NCI-H1105 (cell line): ENCODE measurements around the gene ORC4.
A peak's percentile ranks its signal among the peaks of the same experiment; 100 is the strongest.

ENCODE experiments used
- DNase-seq: peaks from one replicate; lab custom pipeline; 2025; lab: John Stamatoyannopoulos, UW

Gene ORC4

DNA sequence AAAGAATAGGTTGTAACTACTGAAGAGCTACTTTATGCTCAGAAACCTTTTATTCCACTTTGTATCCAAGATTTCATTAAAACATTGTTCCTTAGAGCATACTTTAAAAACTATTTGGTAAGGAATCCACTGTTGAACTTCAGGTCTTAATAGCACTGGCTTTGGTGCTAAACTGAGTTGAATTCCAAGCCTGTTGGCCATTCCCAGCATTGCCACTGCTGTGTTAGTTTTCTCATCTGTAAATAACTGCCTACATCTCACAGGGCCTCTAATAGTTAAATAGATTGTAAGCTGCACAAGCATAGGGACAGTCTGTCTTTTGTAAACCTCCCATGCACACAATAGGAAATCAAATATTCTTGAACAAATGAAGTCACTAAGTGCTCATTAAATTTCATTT lies 86.6 kb downstream of the ORC4 start:
- DNase-seq = no peak

DNA sequence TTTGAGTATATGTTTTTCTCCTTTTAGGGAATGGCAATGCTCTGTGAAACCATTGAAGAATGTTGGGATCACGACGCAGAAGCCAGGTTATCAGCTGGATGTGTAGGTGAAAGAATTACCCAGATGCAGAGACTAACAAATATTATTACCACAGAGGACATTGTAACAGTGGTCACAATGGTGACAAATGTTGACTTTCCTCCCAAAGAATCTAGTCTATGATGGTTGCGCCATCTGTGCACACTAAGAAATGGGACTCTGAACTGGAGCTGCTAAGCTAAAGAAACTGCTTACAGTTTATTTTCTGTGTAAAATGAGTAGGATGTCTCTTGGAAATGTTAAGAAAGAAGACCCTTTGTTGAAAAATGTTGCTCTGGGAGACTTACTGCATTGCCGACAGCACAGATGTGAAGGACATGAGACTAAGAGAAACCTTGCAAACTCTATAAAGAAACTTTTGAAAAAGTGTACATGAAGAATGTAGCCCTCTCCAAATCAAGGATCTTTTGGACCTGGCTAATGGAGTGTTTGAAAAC lies 93.4 kb downstream of the ORC4 start:
- DNase-seq = no peak

DNA sequence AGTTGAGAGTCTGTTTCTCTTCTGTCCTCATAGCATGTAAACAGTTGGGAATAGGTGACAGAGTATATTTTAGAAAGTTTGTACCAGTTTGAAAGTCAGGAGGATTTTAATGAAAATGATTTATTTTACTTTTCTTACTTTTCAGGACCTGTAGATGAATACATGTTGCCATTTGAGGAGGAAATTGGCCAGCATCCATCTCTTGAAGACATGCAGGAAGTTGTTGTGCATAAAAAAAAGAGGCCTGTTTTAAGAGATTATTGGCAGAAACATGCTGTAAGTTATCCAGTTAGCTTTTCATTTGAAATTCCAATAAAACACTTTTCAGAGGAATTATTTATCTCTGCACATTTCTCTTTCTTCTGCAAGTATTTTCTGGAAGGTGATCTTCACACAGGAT lies 94.7 kb downstream of the ORC4 start:
- no peak for DNase-seq

DNA sequence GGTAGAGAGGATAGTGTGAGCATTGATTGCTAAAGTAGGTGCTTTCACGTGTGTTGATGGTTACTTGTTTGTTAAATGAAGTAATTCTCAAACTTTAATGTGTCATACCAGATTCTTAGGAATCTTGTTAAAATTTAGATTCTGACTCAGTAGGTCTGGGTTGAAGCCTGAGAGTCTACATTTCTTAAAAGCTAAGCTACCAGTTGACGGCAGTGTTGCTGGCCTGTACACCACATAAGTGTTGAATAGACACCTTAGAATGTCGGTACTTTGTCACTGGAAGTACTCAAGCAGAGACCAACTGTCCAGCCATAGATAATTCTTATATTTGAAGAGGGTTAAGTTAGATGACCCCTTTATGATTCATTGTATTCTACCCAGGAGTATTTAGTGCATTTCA lies 95.9 kb downstream of the ORC4 start:
- DNase-seq = no peak

DNA sequence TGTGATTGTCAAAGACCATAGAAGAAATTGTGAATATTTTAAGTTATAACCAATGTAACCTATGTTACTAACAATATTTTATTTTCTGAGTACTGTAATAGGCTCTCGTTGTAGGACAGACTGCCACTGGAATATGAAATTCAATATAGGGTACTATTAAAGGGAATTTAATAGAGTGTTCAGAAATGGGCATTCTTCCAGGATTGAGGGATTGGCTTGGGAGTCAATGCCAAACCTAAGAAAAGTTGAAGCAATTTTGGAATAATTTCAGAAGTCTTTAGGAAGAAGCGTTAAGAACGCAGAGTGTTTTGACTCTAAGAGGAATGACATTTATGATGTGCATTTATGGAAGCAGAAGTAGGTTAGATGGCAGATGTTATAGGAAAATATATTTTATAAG lies 96.7 kb downstream of the ORC4 start:
- no peak for DNase-seq

DNA sequence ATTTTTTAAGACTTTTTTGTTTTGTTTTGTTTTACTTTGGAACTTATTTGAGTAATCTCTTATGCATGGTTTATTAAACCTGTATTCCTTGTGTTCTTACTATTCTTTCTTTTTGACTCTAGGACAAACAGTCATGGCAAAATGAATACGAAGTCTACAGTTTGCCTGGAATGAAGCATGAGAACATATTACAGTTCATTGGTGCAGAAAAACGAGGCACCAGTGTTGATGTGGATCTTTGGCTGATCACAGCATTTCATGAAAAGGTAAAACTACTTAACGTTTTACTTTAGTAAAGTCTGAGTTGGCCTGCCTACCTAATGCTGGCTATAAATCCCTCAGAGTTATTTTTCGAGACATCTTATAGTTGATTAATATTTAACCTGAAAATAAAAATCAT lies 103.4 kb downstream of the ORC4 start:
- no peak for DNase-seq

DNA sequence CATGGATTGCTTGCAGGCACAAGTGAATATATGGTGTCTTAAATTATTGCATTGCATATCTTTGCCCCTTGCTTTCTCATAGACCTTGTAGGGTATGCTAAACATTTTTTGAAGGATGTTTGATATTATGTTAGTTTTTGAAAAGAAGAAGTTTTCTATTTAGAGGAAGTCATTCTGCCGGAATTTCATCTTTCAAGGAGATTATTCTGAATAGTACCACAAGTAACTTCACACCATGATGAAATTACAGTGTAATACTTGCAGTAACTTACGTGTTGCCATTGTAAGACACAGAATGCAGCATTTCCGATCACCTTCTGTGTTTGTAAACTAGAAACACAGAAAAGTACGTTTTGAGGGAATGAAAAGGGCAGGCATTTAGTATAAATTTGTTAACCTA lies 103.8 kb downstream of the ORC4 start:
- no peak for DNase-seq

DNA sequence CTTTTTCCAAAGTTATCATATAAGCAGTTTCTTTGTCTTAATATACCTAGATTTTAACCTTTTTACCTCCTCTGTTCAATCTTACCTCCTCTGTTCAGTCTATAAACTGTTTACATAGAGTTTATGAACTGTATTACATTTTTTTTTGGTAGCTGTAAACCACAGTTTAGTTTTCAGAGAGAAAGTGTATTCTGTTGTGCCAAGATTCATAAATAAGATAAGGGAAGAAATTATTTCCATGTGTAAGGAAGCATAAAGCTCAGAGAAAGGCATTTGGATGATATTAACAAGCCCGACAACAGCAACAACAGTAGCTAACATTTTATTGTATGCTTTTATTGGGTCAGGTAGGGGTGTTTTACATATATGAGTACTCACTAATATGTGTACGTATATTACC lies 104.5 kb downstream of the ORC4 start:
- no peak for DNase-seq

DNA sequence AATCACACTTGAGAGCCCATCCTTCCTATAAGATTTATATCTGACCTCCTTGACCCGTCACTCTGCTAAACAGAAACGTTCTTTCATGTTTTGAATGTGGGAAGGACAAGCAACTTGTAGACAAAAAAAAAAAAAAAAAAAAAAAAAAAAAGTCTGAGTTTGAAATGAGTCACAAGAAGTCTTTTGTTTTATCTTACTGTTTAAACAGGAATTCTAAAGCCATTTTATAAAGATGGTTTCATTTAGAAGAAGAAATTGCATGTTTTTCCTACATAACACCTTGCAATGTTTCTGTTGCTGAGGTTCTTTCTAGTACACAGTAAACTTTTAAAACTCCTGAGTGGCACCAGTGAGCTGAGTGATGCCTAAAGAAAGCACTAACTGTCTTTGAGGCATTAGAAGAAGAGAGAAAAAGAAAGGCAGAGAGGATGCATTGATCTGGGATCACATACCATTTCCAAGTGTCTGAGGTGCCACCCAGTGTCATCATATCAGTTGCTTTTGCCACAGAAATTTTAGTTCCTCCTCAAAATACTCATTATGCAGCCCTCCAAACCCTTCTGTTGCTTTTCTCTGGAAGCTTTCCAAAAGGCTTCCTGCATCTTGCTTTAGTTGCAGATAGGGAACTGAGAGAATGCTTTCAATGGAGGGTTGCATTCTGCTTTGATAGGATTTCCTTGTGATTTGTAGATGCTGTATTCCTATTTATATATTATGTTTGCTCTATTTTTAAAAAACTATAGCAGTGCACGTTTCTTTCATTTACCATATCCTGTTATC lies 106.6 kb downstream of the ORC4 start:
- DNase-seq = peak; percentile 22

DNA sequence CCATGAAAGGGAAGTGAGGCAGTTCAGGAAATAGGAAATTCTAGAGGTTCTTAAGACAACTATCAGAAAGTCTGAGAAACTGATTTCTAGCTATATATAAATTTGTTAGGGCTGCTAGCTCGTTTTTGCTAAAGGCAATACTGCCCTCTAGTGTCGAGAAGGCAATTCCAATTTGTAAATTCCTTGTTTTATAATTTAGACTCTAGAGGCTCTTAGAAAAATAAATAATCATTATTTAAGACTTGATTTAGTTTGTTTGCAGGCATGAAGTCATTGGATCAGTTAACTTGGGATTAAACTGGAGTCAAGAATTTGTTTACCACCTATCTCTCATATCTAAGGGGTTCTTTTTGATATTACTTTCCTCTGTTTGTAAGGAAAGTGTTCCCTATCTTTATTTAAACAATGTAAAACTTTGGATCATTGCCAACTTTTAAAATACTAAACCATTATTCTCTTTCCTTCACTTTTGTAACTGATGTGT lies 109.5 kb downstream of the ORC4 start:
- DNase-seq = peak; percentile 36

DNA sequence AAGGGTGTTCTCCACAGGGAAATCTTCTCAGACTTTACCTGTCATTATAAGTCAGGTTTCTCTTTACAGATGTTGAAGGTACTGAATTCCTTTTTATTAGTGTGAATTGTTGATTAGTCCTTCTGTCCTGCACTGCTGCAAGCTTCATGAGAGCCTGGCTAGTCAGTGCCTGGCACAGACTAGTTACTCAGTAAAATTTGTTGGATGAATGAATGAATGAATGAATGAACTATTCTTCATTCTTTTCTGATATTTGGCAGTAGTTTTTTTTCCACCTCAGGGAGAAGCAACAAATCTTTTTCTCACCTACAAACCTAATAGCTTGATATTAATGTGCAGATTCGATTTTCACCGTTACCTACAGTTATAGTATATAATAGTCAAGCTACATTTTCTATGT lies 111.4 kb downstream of the ORC4 start:
- no peak for DNase-seq

DNA sequence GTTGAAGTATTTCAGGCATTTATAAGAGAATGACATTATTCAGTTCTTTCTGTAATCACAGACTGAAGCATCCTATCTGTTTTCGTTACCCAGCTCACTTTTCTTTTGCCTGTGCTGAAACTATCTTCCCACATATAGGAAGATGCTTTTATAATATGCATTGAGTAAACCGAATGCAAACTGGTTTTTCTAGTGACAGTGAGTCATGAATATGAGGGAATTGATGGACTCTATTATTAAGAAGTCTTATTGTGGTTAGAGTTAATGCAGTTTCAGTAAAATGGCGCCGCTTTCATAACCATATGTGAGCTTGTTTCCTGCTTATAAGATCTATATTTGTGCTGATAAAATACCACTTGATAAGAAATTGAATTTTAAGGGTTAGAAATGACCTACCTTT lies 116.5 kb downstream of the ORC4 start:
- no peak for DNase-seq

DNA sequence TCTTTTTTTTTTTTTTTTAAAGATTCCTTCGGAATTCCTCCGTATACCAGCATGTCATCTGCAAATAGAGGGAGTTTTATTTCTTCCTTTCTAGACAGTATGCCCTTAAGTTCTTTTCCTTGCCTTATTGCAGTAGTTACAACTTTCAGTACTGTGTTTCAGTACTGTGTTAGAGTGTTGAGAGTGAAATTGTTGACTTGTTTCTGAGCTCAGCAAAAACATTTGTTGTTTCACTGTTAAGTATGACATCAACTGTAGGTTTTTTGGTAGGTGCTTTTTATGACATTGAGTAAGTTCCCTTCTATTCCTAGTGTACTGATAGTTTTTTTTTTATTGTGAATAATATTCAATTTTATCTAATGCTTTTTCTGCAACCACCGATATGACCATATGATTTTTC lies 131.9 kb downstream of the ORC4 start:
- no peak for DNase-seq

DNA sequence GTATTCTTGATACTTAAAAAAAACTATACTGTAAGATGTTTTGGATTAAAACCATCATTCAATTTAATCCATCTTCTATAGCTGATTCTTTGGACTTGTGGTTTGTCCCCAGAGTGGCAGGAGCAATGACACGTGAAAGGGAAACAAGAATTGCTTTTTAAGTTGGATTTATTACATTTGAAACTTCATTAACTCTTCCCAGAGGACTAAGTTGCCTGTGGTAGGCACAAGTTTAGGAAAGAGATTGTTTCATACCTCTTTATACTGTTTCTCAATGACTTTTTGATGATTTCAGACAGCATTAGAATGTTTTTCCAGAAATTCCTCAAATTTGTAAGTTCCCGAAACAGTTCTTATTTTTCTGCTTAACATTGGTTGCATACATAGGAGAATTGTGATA lies 134.4 kb downstream of the ORC4 start:
- no peak for DNase-seq

DNA sequence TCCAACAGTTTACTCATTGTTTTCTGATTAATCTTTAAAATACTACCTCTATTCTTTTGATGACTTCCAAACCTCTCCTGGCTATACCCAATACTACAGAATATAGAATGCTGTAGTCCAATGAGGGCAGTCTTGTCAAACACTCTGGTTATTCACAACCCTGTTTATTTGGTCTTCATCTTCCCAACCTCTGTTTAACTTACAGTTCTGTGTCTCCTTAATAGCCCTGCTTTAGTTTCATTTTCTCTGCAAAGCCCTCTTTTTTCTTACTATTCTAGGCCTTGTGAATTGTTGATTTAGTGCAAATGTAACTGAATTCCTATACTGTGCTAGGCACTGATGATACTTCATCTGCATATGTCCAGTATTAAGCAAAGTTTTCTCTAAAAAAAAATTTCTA lies 135.7 kb downstream of the ORC4 start:
- no peak for DNase-seq

DNA sequence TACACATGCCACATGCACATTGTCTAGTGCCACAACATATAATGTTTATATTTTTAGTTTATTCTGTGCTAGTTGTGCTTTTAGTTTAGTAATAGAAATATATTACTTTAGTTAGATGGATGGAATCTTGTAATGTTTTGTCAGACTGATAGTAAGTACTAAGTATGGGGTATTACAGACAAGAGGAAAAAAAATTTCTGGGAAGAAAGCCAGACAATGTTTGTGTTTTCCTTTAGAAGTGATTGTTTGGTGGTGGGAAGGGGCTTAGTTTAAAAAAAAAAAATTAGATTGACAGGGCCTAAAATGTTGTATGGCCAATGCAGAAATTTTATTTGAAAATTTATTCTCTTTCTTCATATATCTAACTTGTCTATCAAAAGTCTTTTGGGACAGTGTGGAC lies 137.9 kb downstream of the ORC4 start:
- no peak for DNase-seq
